HG03175 (cell line): ENCODE measurements around the gene SGPP2.
"Not testable (repeated sequence)": the region's sequence is repeated elsewhere in the genome, so short reads cannot be mapped to it uniquely, and the experiment has no call there.

Source experiments
- ATAC-seq: cut with Tn5 transposase; IDR thresholded peaks from one replicate; pipeline ENCODE4 v1.9.1; 2021; ENCODE audit warnings: mild to moderate bottlenecking, moderate library complexity; ENCODE audit not compliant: unreplicated experiment

Gene SGPP2

DNA sequence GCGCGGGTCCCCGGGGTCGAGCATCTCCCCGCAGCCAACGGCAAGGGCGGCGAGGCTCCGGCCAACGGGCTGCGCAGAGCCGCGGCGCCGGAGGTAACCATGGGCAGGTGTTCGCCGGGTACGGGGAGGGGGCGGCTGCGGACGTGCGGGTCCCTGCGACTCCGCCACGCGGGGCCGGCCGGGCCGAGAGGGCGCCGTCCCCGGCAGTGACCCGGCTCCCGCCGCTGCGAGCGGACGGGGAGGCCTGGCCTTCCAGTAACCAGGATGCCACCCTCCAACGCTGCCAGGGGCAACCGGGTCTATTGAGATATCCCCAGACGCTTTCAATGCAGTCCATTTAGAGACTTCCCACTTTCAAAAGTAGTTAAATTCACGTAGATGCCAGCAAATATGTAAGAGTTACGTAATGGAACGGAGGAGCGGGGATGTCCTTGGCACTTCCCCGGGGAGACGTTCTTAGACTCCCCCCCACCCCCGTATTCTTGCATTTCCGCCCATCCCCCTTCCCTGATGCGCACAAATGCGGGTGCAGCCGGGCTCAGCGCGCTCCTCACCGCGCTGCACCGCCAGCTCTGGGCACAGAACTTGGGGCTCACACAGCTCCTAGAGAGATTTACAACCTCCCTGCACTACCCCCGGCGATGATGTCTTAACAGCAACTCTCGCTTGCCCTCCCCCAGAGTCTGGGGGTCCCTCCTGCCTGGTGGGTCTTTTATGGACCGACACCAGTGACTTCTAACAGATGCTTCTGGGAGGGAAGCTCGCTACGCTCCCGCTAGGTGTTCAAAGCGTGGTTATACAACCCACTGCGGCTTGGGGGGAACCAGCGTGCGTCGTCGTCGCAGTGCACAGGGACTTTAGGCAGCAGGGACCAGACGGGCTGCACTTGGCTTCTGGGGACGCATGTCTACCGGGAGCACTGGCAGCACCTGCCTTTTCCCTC lies 657 bp downstream of the SGPP2 start:
- peak; percentile 15 for ATAC-seq

DNA sequence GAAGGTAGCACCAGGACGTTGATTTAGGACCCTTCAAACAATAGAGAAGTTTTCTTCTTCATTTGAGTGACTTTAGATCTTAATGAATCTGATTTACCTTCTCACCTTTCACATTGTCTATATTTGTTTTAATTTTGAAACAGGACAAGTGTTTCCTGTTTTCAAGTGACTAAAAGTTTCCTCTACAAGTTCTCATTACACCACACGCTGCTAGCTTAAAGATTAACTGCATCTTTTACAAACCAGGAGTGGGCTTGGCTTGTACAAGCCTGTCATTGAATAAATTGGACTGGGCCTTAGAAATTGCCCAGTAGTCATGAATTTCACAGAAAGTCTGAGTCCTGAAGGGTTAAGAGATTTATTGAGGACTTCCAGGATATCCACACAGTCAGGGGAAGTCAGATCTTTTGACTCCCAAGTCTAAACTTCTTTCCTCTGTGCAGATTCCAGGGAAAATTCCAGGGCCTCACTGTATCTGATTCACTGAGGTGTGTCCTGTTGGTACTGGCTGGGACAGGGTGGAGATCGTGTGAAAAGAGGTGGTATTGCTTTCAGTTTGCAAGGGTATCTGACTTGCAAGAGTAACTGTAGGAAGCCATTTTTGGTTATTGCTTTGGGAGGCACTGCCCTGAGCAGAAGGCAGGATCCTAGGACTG lies 3.4 kb downstream of the SGPP2 start:
- ATAC-seq: peak; percentile 67

DNA sequence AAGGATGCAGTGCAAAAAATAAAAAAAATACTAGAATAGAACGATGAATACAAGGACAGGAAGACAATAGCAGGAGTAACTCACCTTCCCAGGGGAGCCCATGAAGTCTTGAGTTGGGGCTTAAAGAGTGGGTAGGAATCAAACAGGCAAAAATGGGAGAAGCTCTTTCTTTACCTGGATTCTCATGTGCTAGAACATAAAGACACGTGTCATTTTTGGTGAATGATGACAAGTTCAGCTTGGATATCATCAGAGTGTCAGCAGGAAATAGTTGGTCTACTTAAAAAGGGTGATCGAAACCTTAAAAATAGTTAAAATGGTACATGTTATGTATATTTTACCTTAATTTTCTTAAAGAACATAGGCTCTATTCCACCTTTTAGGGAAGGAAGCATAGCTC lies 5.7 kb downstream of the SGPP2 start:
- ATAC-seq: no peak

DNA sequence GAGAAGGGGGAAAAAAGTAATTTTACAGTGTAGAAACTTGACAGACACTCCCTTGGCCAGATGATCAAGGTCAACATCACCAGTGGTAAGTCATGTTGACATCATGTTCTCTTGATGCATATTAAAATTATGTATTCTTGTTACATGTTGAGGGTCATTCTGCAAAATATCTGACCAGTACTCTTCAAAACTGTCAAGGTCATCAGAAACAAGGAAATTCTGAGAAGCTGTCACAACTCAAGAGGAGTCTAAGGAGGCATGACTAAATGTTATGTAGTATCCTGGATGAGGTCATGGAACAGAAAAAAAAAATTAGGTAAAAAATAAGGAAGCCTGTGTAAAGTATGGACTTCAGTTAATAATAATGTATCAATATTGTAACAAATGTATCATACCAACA lies 6.3 kb downstream of the SGPP2 start:
- no peak for ATAC-seq

DNA sequence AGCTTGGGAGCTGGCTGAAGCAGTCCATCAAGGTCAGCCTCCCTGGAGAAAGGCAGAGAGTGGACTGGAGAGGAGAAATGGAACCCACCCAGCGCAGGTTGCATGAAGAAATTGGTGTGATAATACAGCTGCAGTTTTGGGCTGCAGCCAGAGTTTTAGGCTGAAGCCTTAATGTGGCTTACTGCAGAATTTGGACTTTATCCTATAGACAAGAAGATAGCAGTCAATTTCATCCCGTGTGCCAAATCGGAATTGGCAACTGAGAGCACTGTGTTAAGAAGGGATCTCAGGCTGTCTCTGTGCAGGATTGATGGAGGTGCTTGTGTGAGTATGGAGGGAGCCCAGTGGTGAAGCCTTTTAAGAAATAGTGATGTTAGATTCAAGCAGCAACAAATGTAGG lies 7.5 kb downstream of the SGPP2 start:
- ATAC-seq: no peak

DNA sequence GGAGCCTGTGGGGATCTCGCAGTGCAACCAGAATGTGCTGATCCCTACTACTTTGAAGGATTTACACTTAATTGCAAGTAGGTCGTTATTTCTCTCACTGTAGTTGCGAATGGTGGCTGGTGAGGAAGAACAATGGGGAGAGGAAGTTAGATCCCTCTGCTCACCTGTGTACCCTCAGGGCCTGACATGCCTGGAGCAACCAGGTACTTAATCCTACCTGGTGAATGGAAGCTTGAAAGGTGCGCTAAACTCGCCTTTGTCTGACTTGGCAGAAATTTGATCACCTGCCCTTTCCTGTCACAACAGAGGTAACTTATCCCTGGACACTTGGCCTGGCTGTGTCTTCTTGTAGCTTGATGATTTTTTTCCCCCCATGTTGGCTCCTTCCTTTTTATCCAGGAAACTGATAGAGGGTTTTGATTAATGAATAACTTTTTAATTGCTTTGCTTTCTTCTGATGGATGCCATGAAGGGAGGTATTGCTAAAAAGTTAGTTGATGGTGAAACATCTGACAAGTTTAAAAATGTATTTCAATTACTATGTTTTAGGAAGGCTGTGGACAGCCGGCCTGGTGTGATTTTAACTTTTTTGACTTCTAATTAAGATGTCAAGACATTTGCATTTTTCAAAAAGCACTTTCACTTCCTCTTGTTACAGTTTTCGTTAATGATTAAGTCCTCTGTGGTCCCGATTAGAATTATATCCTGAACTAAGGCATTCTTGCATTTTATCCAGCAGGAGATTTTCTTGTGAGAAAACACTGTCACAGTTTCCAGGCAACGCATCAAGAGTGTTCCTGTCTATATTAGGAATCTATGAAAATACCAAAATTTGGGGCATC lies 9.2 kb downstream of the SGPP2 start:
- ATAC-seq: peak; percentile 85

DNA sequence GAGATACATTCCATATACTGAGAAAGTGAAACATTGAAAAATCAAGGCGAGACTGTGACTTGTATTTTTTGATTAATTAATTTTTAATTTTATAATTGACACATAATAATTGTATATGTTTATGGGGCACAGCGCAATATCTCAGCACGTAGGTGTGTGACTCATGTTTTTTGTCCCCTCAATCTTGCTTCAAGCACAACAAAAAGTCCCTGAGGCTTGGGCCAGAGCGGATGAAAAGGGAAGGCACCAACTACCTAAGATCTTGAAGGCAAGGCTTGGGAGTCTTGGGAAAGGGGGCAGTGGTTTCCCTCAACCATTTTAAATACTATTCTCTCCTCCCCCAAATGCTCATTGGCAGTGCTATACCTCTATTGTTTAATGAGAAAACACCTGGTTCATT lies 9.9 kb downstream of the SGPP2 start:
- ATAC-seq: peak; percentile 38

DNA sequence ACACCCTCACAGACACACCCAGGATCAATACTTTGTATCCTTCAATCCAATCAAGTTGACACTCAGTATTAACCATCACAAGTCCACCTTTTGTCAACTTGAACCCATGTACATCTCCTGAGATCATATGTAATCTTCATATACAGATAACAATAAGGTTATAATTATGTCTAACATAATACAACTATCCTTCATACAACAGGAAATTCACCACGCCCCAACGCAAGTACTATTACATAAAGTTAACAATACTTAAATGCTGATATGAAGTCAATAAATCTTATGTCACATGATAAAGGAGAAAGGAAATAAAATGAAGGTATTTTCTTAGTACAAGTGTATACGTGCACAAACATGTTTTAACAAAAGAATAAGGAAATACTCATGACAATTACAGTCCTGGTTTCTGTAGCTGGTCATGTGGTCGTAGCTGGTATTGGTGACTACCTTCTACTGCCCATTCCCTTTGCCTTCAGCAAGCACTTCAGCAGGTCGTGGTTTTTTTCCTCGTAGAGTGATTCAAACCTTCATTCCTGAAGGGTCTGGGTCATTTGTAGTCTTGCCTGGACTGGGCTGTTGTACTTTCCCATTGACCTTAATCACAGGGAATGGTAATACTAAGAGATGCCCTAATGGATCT lies 11.2 kb downstream of the SGPP2 start:
- not testable (repeated sequence) for ATAC-seq

DNA sequence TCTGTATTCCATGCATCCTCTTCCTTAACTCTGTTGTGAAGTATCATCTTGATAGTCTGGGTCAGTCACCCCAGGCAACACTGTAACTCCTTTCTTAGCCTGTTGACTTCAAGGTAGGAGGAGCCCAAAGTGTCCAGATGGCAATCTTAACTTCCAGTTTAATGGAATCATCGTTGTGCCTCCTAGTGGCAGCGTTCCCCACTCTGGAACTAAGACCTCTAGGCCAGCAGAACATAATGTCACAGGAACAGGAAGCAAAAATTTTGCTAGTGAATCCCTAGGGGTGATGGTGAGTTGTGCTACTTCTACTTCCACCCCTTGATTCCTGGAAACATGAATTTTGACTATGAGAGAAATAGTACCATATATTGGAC lies 11.7 kb downstream of the SGPP2 start:
- ATAC-seq: no peak

DNA sequence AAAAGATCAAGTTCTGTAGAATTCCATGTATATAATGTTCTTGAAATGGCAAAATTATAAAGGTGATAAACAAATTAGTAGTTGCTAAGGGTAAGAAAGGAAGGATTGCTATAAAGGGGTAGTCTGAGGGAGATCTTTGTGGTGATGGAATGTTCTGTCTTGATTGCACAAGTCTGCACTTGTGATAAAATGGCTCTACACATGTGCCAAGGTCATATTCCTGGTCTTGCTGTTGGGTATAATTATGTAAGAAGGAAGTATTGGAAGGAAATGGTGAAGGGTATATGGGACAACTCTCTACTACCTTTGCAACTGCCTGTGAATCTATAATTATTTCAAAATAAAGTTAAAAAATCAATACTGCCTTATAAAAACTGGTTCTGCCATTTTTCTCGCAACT lies 15.3 kb downstream of the SGPP2 start:
- no peak for ATAC-seq

DNA sequence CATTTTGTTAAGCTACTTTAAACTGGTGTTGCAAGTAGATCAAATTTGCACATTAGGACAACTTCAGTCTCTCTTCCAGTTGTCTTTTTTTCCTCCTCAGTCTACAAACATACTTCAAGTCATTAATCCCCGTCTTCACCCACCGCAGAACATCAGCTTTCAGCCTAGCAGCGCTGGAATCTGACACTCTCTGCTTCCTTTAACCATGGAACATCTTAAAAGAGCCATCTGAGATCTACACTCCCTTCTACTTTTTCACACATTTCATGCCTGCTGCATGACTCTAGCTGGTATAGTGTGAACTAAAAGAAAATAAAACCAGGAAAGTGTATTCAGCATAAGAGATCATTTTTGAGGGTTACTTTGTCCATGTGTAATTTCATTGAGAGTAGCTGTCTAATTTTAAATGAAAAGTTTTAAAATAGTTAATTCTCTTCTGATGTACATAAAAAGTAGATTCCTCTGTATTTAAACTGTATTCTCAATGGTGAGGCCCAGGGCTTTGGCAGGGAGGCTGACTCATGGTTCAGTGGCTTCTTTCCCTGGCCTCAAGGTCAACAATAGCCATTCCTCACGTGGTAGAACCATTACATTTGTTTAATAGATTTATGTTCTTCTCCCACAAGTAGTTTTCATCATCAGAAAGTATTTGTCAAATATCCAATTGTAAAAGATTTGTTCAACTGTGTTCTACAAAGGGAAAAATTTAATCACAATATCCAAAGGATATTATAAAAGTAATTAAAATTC lies 16.5 kb downstream of the SGPP2 start:
- no peak for ATAC-seq

DNA sequence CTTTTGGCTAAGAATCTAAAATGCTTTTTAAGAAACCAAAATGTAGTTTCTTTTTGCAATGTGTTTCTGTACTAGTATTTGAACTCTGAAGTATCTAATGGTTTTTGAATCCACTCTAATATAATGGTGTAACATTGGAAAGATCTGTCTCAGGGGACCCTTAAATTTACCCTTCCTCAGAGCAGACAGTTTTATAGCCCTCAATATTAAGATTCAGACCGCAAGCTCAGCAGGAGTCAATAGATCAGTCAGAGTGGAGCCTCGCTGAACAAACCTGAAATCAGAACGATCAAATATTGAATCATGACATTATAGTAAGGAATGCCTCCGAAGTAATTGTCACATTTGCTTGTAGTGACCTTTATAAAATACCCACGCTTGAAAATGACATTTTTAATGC lies 18.3 kb downstream of the SGPP2 start:
- no peak for ATAC-seq

DNA sequence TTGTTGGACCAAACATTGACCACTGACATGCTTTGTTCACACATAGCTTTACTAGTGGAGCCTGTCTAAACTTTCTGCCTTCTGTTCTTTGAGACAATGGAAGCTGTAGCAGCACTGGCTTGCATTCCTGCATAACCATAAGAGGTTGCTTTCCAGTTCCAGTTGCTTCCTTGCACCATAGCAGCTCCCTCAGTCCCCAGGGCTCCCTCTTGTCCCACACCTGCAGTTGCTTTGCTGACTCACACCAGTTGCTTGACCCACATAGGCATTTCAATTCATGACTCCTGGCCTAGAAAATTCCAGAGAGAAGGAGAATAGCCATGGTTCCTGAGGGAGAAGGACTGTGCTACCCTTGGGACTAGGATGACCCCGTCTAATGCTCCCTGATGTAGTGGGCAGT lies 20.9 kb downstream of the SGPP2 start:
- no peak for ATAC-seq

DNA sequence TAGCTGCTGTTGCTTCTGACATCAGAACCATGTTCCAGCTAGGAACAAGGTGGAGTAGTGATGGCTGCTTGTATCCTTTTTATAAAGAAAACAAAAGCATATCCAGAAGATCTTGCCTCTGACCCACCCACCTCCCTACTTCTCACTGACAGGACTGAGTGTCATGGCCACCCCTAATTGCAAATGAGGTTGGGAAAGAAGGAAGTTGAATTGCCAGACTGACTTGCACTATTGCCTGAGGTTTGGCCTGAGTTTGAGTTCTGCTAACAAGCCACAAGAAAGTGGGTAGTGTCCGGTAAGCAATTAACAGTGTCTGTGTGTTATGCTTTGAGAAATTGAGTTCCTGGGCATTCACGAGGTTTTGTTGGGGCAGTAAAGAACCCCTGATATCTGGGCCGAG lies 22.8 kb downstream of the SGPP2 start:
- ATAC-seq: no peak

DNA sequence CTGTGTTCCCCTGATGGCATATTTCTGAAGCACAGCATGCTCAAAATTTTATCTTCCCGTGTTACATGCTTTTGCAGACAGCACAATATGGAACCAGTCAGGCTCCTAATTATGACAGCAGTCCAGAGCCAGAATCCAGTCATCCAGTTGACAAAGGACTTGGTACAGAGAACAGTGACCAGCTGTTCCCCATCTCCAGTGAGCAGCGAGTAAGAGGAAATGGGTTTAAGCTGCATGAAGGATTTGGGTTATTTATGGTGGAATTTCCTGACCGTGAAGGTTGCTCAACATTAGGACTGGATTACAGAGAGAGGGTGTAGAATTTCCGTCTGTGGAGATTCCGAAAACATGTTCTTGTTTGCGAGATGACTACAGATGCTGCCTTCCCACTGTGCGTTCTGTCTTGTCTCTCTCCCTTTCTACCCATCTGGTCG lies 24.4 kb downstream of the SGPP2 start:
- ATAC-seq: no peak

DNA sequence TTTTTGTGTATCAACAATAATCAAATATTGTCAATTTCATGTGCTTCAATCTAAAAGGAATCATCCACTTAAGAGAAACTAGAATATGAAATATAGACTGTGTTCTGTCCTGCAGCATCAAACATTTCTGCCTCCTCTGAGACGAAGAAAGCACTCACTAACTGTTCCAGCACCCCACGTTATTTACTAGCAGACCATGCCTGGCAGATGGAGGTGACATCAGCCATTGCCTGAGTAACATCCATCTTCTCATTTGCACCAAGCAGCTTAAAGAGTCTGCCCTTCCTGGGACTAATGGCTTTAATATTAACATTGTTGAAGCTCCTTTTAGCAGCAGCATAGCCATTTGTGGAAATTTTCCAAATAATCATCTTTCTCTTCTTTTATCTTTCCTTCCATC lies 25.7 kb downstream of the SGPP2 start:
- ATAC-seq: no peak

DNA sequence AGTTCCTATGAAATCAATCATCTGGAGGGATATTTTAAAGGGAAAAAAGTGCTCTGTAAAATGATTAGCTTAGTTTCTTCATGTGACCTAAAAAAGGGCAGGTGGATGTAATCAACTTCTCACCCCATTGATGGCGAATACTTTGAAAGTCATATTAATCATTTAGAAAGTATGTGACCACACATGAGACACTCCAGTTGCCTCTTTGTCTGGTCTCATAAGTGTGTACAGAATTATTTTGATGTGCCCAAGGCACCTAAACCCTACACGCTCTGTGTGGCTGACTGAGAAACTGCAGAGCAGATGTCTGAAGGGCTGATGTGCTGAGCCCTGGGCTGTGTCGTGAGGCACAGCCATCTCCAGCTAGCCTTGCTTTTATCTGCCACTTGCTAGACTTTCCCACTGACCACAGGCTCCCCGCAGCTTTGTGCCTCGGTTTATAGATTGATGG lies 26.9 kb downstream of the SGPP2 start:
- ATAC-seq: peak; percentile 100

DNA sequence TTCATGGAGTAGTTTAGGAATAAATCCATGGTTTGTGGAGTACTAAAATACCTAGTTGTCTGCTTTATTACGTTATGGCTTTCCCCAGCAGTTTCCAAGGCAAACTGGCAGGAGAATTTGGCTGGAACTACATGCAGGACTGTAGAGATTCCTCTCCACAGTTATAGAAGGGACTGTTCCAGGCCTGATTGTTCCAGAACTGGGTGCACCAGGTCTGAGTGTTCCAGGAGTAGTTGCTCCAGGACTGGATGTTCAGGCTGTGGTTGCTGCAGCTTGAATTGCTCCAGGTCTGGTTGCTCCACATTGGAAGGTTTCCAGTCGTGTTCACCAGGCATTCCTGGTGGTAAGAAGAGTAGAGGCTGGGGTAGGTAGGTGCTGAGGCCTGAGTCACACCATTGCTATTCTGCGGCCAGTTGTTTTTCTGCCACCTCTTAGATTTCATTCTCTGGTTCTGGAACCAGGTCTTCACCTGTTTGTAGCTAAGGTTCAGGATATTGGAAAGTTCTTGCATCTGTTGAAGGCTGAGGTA lies 28.1 kb downstream of the SGPP2 start:
- no peak for ATAC-seq

DNA sequence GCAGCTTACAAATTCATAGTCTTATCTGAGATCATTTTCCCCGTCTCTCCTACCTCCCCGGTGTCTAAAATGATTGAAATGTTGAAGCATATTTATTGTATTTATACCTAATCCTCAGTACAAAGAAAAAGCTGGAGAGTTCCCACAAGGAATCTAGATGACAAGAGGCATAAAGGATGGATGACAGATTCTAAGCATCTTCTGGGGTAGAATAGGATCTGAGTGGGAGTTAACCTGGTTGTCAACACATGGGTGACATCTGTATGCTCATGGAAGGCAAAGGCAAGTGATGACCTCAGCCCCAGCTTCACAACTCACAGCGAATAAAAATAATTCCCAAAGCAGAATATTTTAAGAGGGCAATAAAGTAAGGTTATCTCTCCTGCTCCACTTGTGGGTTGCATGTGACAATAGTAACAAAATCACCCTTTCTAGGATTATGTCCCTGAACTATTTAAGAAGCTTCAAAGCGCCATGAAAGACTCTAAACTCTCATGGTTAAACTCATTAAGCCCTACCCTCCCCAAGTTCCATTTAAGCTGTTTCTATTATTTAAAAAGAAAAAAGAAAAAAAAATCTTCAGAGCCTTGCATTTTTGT lies 32.2 kb downstream of the SGPP2 start:
- no peak for ATAC-seq

DNA sequence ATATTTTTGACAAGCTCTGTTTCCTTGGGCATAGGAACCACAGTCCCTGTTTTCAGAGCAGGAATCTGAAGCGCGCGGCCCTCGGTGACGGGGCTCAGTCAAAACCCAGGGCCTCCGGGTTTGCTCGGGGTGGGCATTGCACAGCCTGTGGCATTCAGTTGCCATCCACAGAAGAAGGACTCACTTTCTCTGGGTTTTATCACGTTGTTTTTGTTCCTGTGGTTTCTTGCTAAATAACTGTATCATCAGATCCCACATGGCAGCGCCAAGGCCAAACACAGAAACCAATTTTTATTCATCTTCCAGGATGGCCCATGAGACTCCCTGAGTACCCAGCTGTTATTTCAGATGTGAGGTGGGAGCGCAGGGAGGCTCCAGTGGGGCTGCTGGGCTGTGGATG lies 35.6 kb downstream of the SGPP2 start:
- ATAC-seq: no peak
